GM19023 (cell line): ENCODE results near the gene STPG4.

Experiments
- ATAC-seq: cut with Tn5 transposase; IDR thresholded peaks from one replicate; pipeline ENCODE4 v1.9.1; 2021; ENCODE audit warnings: mild to moderate bottlenecking, moderate library complexity; ENCODE audit not compliant: unreplicated experiment

The STPG4 gene

GRCh38 chr2:47091118-47091517, 64.0 kb downstream of the STPG4 start:
- no peak for ATAC-seq

GRCh38 chr2:47089083-47089464, 66.0 kb downstream of the STPG4 start:
- ATAC-seq: no peak

GRCh38 chr2:47088371-47089082, 66.6 kb downstream of the STPG4 start:
- ATAC-seq: no peak

- ATAC-seq: no peak
Observed at GRCh38 chr2:47087051-47087450, 68.1 kb downstream of the STPG4 start.

GRCh38 chr2:47086571-47086970, 68.5 kb downstream of the STPG4 start:
- ATAC-seq: no peak

GRCh38 chr2:47086054-47086471, 69.0 kb downstream of the STPG4 start:
- no peak for ATAC-seq

- no peak for ATAC-seq
Observed at GRCh38 chr2:47083886-47084687, 71.0 kb downstream of the STPG4 start.

- no peak for ATAC-seq
Observed at GRCh38 chr2:47083485-47083884, 71.6 kb downstream of the STPG4 start.

GRCh38 chr2:47083005-47083404, 72.1 kb downstream of the STPG4 start:
- no peak for ATAC-seq

- ATAC-seq: no peak
Observed at GRCh38 chr2:47080888-47081301, 74.2 kb downstream of the STPG4 start.

- no peak for ATAC-seq
Observed at GRCh38 chr2:47079515-47080412, 75.3 kb downstream of the STPG4 start.

- no peak for ATAC-seq
Observed at GRCh38 chr2:47078541-47079482, 76.3 kb downstream of the STPG4 start.

- ATAC-seq: no peak
Observed at GRCh38 chr2:47077442-47078117, 77.5 kb downstream of the STPG4 start.

- no peak for ATAC-seq
Observed at GRCh38 chr2:47076586-47077441, 78.3 kb downstream of the STPG4 start.

GRCh38 chr2:47076126-47076506, 79.0 kb downstream of the STPG4 start:
- no peak for ATAC-seq

GRCh38 chr2:47075361-47076125, 79.6 kb downstream of the STPG4 start:
- ATAC-seq: no peak

GRCh38 chr2:47074691-47075090, 80.4 kb downstream of the STPG4 start:
- no peak for ATAC-seq

- no peak for ATAC-seq
Observed at GRCh38 chr2:47073641-47074040, 81.5 kb downstream of the STPG4 start.
